Ecto neural progenitor cell (in vitro differentiated cells): ENCODE results near the gene MYT1.
"Not testable (repeated sequence)": the region's sequence is repeated elsewhere in the genome, so short reads cannot be mapped to it uniquely, and the experiment has no call there.

Source experiments
- DNase-seq: peaks from one replicate; pipeline ENCODE4 v3.0.0-alpha.2; 2018; ENCODE audit warnings: low spot score

MYT1 gene

GRCh38 chr20:64169091-64169560 is 4.9 kb downstream of the MYT1 start:
- DNase-seq, result no peak

DNA sequence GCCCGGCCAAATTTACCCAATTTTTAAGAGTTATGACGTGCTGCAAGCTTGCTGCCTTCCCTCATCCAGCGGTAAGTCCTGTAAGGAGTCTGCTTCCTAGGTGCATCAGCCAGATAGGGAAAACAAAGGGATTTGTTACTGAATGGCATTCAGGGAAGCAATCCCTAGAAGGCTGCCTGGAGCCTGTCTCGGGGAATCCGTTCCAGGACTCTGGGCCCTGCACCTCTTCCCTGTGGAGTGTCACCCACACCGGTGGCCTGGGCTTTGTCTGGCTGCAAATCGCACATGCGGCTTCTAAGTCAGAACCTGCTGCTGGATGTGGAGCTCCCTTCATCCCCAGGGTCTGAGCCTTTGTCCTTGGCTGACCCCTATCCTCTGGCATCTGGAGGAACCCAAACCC is 7.0 kb downstream of the MYT1 start:
- DNase-seq, result no peak

DNA sequence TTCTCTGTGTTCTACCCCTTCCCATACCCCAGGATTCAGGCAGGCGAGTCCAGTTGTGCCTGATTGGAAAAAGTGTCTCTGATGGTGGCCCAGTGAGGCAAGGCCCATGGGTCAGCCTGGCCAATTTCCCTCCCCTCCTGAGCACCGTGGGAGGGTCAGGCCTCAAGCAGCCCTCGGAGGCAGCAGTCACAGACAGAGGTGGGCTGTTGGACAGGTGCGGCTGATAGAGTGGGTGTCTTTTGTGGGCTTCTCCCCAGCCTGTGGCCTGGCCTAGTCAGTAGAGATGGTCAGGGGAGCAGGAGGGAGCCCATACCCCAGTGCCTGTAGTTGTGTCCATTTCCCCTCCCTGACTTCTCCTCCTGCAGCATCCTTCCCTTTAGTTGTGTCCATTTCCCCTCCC is 8.9 kb downstream of the MYT1 start:
- DNase-seq, result no peak

- DNase-seq, result no peak
These were observed 12.3 kb downstream of the MYT1 start for GRCh38 chr20:64176551-64176950.

- no peak for DNase-seq
These were observed 12.7 kb downstream of the MYT1 start for GRCh38 chr20:64176971-64177370.

DNA sequence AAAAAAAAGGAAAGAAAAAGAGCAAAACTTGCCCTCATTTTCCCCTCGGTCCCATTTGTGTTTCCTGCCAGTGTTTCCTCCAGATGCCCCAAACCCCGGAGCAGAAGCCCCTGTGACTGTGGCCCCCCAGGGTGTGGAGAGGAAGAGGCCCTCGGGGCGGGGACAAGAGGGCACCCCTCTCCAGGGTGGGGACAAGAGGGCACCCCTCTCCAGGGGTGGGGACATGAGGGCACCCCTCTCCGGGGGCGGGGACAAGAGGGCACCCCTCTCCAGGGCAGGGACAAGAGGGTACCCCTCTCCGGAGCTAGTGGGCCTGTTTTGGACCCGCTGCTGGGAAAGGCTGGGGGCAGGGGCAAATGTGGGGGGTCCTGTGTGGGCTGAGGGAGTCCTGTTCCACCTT is 13.1 kb downstream of the MYT1 start:
- no peak for DNase-seq

- no peak for DNase-seq
These were observed 13.5 kb downstream of the MYT1 start for GRCh38 chr20:64177787-64178186.

GRCh38 chr20:64178925-64179324 is 14.7 kb downstream of the MYT1 start:
- not testable (repeated sequence) for DNase-seq

DNA sequence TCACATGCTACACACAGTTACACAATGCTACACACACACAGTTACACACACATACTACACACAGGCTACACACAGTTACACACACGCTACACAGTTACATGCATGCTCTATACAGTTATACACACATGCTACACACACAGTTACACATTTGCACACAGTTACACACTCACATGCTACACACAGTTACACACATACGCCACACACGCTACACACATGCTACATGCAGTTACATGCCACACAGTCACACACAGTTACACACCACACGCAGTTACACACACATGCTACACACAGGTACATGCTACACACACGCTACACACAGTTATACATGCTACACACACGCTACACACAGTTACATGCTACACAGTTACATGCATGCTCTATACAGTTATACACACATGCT is 15.6 kb downstream of the MYT1 start:
- no peak for DNase-seq

DNA sequence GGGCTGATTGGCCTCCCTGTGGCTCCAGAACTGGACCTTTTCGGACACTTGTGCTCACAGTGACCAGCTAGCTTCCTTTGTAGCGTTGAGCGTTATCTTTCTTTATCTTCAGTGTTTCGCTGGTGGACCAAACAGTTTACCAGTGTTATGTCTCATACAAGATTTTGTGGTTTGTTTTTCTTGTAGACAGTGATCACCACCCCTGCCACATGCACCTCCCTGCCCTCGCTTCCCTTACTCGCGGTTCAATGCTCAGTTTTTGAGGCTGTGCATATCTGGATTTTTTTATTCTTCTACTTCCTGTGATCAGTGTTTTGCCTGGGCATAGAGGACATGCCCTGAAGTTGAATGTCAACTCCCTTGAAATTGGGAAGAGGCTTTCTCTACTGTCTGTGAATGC is 16.4 kb downstream of the MYT1 start:
- DNase-seq, result no peak

DNA sequence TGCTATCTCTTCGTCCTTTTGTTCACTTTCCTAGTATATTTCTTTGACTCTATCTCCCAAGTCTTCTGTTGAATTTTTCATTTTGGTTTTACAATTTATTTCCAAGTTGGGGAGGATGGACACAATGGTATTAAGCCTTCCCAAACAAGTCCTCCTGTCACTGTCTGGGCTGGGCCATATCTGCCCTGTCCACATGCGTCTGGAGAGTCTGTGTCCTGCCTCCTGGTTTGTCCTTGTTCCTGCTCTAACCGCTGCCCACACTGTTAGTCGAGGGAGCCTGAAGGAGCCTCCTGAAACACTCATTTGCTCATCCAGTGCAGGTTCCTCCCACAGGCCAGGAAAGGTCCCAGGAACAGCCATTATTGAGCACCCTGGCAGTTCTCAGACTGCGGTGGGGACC is 17.1 kb downstream of the MYT1 start:
- DNase-seq, result no peak

GRCh38 chr20:64182146-64182865 is 18.1 kb downstream of the MYT1 start:
- no peak for DNase-seq

DNA sequence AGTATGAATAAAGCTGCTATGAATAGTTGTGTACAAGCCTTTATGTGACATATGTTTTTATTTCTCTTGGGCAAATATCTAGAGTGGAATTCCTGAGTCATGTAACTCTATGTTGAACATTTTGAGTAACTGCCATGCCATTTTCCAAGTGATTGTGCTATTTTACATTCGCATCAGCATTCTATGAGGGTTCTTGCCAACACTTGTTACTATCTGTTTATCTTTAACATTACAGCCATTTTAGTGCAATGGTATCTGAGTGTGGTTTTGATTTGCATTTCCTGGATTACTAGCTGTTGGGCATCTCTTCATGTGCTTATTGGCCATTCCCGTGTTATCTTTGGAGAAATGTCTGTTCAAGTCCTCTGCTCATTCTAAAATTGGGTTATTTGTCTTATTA is 19.1 kb downstream of the MYT1 start:
- no peak for DNase-seq

- DNase-seq, result no peak
These were observed 20.5 kb downstream of the MYT1 start for GRCh38 chr20:64184795-64185194.

DNA sequence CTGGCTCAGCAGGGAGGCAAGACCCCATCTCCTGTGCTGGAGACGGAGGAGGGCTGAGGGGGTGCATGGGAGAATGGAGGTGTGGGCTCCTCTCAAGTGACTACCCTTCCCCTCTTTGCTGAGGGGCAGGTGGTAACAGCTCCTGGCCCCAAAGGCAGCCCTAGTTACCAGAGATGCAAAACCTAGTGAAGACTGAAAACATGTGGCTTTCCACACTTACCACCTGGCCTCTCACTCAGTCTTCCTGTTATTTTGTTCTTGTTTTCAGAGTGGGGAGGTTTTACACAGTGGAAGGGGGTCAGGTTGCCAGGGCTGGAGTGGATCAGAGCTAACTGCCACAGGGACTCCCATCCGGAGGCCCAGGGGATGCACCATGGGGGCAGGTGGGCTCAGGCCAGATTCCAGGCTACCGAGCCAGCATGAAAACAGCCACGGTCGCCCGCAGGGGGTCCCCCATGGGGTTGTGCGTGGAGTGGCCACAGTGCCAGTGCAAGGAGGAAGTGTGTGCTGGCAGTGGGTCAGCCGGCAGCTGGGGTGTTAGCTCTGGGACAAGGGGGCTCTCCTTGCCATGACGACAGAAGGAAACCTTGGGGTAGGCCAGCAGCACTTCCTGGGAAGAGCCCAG is 21.1 kb downstream of the MYT1 start:
- DNase-seq, result no peak

DNA sequence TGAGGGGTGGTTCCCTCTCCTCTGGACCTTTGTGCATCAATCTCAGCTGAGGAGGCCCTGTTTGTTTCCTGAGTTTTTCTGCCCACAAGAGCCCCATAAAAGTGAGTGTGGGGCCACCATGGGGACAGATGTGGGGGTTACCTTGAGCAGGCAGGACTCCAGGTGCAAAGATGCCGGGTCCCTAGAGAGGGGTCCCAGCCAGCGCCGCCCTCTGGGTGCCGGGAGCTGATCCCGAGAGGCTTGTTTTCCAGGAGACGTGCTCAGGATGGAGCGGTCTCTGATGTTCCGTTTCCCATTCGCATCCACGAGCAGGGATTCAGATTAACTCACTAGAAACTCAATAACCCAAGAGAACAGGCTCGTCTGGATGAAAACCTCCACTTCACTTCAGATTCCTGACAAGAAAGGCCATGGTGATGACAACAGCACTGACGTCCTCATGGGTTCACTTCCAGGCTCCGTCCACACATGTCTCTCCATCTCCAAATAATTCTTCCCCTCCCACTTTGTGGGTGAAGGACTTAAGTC is 21.9 kb downstream of the MYT1 start:
- no peak for DNase-seq

GRCh38 chr20:64187213-64187612 is 23.0 kb downstream of the MYT1 start:
- DNase-seq, result not testable (repeated sequence)

DNA sequence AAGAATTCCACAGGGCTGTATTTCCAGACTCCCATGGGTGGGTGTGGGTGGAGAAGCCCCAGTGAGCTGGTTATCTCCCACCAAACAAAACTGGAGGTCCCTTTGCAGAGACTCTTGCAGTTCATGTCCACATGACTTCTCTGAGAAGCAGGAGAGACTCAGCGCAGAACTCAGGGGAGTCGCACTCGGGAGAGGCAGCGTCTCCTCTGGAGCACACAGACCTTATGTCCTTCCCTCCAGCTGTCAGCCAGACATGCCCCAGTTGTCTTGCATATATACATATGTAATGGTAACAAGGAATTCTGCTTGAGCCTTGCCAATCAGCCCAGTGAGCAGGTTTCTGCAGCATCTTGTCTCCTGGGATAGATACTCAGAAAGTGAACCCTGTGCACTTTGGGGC is 23.8 kb downstream of the MYT1 start:
- DNase-seq, result no peak

GRCh38 chr20:64188682-64189529 is 24.7 kb downstream of the MYT1 start:
- no peak for DNase-seq

DNA sequence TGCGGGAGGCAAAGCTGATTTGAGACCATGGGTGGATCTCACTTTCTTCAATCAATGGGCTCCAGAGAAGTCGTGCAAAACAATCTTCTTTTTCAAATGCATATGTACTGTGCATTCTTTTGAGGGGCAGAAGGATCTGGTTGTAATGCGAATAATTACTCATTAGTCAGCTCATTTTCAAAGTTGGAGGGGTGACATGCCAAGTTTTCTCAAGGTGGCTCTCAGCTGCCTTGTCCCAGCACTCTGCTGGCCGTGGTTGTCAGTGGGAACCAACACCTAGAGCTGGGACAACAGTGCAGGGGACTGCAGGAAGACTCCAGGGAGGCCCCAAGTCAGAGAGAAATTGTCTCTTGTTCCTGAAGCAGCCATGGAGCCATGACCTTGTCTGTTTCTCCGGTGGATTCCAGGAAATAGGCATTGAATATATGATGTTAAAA is 25.3 kb downstream of the MYT1 start:
- DNase-seq, result no peak

GRCh38 chr20:64189986-64190385 is 25.7 kb downstream of the MYT1 start:
- no peak for DNase-seq

GRCh38 chr20:64191002-64191401 is 26.8 kb downstream of the MYT1 start:
- no peak for DNase-seq

DNA sequence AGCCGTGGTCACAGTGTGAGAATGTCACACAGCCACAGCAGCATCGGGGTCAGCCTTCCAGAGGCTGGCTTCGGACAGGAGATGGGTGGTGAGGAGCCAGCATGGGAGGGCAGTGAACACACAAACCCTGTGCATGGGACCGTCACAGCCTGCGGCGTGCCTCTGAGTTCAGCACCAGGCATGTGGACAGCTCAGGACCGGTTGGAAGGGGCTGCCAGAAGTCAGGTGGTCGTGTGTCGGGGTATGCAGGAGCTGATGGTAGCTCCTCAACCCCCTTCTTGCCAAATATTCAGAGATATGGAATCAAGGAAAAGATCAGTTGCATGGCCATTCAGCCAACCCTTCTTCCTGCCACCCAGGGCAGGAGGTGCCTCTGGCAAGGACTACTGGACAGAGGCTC is 28.2 kb downstream of the MYT1 start:
- peak; percentile 68 for DNase-seq
